ENCODE results near the gene AGAP9. TPM values are rescaled to one million over a fixed set of nuclear protein-coding genes. Genes with fewer than 3 reads are reported as not detected.
"Not testable (repeated sequence)": the region's sequence is repeated elsewhere in the genome, so short reads cannot be mapped to it uniquely, and the experiment has no call there.

Gene AGAP9
- total and polyA plus RNA-seq, 12 donors = 0.24 to 35.6 (median 6.4) TPM

GRCh38 chr10:47461261-47461687 lies 62.2 kb downstream of the AGAP9 start:
- TF ChIP-seq CTCF (IDR thresholded peaks at IDR 0.05) = peak in 1 of 6 experiments; percentile 21
- H3K27ac ChIP-seq; H3K4me1 ChIP-seq (replicated peaks in 1 of 2); H3K27me3 ChIP-seq; H3K36me3 ChIP-seq (replicated peaks in 1 of 2); intact Hi-C loops (cut with DNase I); H3K9me3 ChIP-seq (replicated peaks in 1 of 3): not testable (repeated sequence)
- H3K4me3 ChIP-seq = peak overlapping the region in 1 of 4 donors; percentile 20
- WGBS, 4 donors = 0 to 2% (median 1%) methylated on average over 3 to 27 of the region's 37 CpGs
- DNase-seq = peak; percentile 59 to 86 (median 81)

GRCh38 chr10:47458466-47459154 lies 64.8 kb downstream of the AGAP9 start:
- no peaks in the 10 kb centered on the region for H3K4me1 ChIP-seq (replicated peaks in 1 of 2)
- WGBS, 4 donors = 59 to 78% (median 65%) methylated on average over 4 of the region's 4 CpGs
- H3K27ac ChIP-seq = no peak overlapping the region
- DNase-seq = peak in 3 of 7 donors; percentile 10 to 30 (median 11)
- H3K27me3 ChIP-seq = no peaks in the 10 kb centered on the region
- H3K36me3 ChIP-seq (replicated peaks in 1 of 2) = no peaks in the 10 kb centered on the region
- TF ChIP-seq POLR2A (IDR thresholded peaks at IDR 0.05) (no peak), CTCF (IDR thresholded peaks at IDR 0.05) (no peak)
- no peak overlapping the region for H3K4me3 ChIP-seq
- intact Hi-C loops (cut with DNase I) = loop anchor here in 1 of 2 donors (10.0 kb wide), 1 partner anchor 94 kb away; no protein-coding TSS in a partner anchor
- no peaks in the 10 kb centered on the region for H3K9me3 ChIP-seq (replicated peaks in 1 of 3)

- no peaks in the 10 kb centered on the region for H3K27me3 ChIP-seq
- DNase-seq = peak in 1 of 7 donors; percentile 3
- no peaks in the 10 kb centered on the region for H3K9me3 ChIP-seq (replicated peaks in 1 of 3)
- no peaks in the 10 kb centered on the region for H3K36me3 ChIP-seq (replicated peaks in 1 of 2)
- H3K4me1 ChIP-seq (replicated peaks in 1 of 2) = no peaks in the 10 kb centered on the region
- intact Hi-C loops (cut with DNase I) = loop anchor here in 1 of 2 donors (10.0 kb wide), 1 partner anchor 93 kb away; no protein-coding TSS in a partner anchor
- WGBS, 4 donors = 92 to 100% (median 94%) methylated on average over 1 of the region's 1 CpG
- TF ChIP-seq POLR2A (IDR thresholded peaks at IDR 0.05) = no peak
- TF ChIP-seq CTCF (IDR thresholded peaks at IDR 0.05) = no peak
- H3K27ac ChIP-seq = no peak overlapping the region
- no peak overlapping the region for H3K4me3 ChIP-seq
These were observed 65.6 kb downstream of the AGAP9 start for GRCh38 chr10:47457826-47458225.

GRCh38 chr10:47457528-47457820 lies 66.0 kb downstream of the AGAP9 start:
- Histone ChIP-seq H3K27ac (no peak overlapping the region), H3K4me1 (replicated peaks in 1 of 2) (no peaks in the 10 kb centered on the region), H3K36me3 (replicated peaks in 1 of 2) (no peaks in the 10 kb centered on the region), H3K9me3 (replicated peaks in 1 of 3) (no peaks in the 10 kb centered on the region), H3K27me3 (no peaks in the 10 kb centered on the region), H3K4me3 (no peak overlapping the region)
- 92 to 100% (median 100%) methylated on average over 1 of the region's 1 CpG; no CpG with 5 or more reads in 1 of the 4 donors for WGBS, 4 donors
- DNase-seq = peak in 1 of 7 donors; percentile 0
- intact Hi-C loops (cut with DNase I) = loop anchor here in 1 of 2 donors (10.0 kb wide), 1 partner anchor 93 kb away; no protein-coding TSS in a partner anchor
- TF ChIP-seq POLR2A (IDR thresholded peaks at IDR 0.05) (no peak), CTCF (IDR thresholded peaks at IDR 0.05) (no peak)
